NCI-H524 treated with DMSO at 0.1 percent for 48 hours (cell line): ENCODE data around the gene GRIN2C.

Experiments used
- DNase-seq: peaks from one replicate; lab custom pipeline; 2025; lab: John Stamatoyannopoulos, UW

The GRIN2C gene

GRCh38 chr17:74799097-74799496 lies 60.6 kb downstream of the GRIN2C start:
- DNase-seq, result no peak

DNA sequence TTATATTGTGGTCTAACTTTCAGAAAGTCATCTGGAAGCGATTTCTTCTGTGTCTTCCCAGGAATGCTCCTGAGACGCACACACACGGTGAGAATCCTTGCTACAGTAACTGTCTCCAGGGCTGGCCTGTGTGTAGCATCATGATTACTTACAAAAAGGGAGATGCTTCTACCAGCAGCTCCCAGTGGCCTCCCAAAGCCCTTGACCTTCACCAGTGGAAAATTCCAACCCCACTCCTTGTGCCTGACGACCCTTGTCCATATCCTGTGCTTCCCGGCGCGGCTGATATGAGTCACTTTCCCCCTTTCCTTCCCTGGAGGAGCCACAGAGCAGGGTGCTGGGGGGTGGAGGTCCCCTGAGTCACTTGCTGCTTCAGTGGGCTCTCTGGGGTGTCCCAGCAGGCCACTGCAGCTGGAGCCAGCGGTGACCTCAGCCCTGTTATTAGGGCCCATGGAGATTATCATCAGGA lies 61.4 kb downstream of the GRIN2C start:
- no peak for DNase-seq

GRCh38 chr17:74797824-74798223 lies 61.9 kb downstream of the GRIN2C start:
- no peak for DNase-seq

GRCh38 chr17:74796866-74797265 lies 62.8 kb downstream of the GRIN2C start:
- no peak for DNase-seq

GRCh38 chr17:74796211-74796610 lies 63.5 kb downstream of the GRIN2C start:
- no peak for DNase-seq

DNA sequence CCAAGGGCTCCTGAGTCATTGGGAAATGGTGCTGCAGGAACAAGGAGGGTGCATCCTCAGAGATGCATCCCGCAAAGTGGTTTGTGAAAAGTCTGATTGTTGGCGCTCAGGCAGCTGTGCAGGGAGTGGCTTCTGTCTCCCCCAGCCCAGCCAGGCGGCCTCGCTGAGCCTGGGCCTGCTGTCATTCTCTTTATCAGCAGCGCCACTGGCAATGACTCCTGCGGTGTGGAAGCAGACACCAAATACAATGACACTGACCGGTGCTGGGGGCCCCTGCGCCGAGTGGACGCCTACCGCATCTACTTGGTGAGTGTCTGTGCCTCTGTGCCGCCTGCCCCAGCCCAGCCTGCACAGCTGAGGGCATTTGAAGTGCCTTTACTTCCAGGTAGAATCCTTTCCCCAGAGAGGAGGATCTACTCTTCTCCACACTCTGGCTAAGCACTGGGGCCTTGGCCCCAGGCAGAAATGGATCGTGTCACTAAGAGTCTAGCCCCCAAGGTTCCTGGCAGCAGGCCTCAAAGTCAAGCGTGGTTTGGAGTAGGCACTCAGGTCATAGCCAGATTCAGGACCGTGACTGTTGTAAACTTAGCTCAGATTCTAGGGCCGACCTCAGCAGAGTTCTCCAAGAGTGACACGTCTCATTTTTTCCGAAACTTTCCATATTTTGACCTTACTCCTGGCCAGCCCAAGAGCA lies 64.2 kb downstream of the GRIN2C start:
- DNase-seq, result no peak

- DNase-seq, result no peak
Measured at GRCh38 chr17:74792586-74793105, 67.0 kb downstream of the GRIN2C start.
